HepG2 (cell line): ENCODE measurements around the gene BICDL1. TPM values are rescaled to one million over a fixed set of nuclear protein-coding genes. Genes with fewer than 3 reads are reported as not detected.

Source experiments
- ATAC-seq: fragments of 200-7000 bp; cut with Tn5 transposase; 3 replicates; pipeline ENCODE4 v1.9.1; 2020; ENCODE audit warnings: mild to moderate bottlenecking, moderate library complexity
- BruUV-seq: library from RNA; stranded (reverse); fragments of 400-500 nt; replicated peaks from 2 replicates; lab custom pipeline; 2021; lab: Mats Ljungman, UMichigan
- CTCF ChIA-PET: fragments of 300-600 bp; formaldehyde crosslinking; extraction: SDS; loops from one replicate; lab custom pipeline; 2021; ENCODE audit warnings: low total read pairs, inconsistent platforms, low intra/inter-chr PET ratio; lab: Yijun Ruan, JAX
- POLR2A ChIA-PET: fragments of 350-600 bp; sonication (Branson Sonifier 250); formaldehyde crosslinking; loops from one replicate; lab custom pipeline; 2020; ENCODE audit warnings: antibody characterized with exemption, inconsistent platforms; lab: Yijun Ruan, JAX
- DNase-seq: peaks from one replicate; pipeline ENCODE4 v3.0.0-alpha.2; 2015; ENCODE audit warnings: low spot score
- FAIRE-seq: peaks from 3 replicates; lab custom pipeline; 2011; peaks lifted over from hg19 to GRCh38; lab: Jason Lieb, UNC
- H2AFZ ChIP-seq: one replicate; pipeline ENCODE4 v1.6.1; 2011; ENCODE audit warnings: low read length, inconsistent platforms
- H3K27ac ChIP-seq: fragments of 300-600 bp; 3 replicates; pipeline ENCODE4 v1.8.0; 2011; ENCODE audit warnings: mixed run types, mild to moderate bottlenecking, mixed read lengths, low read length, inconsistent platforms; ENCODE audit not compliant: insufficient read depth; ENCODE audit errors: extremely low read length
- H3K27me3 ChIP-seq, 2 experiments: fragments of 200-600 bp in 1 of 2; 2 replicates in 1 of 2; 3 replicates in 1 of 2; pipeline versions ENCODE4 v1.6.0 to v1.8.0; 2011; ENCODE audit warnings: low read length in 2 of 2, mild to moderate bottlenecking in 2 of 2, moderate library complexity in 2 of 2, inconsistent platforms in 1 of 2; ENCODE audit not compliant: insufficient read depth in 2 of 2, control insufficient read depth in 1 of 2
- H3K36me3 ChIP-seq, 2 experiments: fragments of 200-600 bp in 1 of 2; replicated peaks in 1 of 2; 2 replicates in 1 of 2; 3 replicates in 1 of 2; pipeline versions ENCODE4 v1.5.1 to v1.8.0; 2011; ENCODE audit warnings: low read length in 2 of 2, inconsistent platforms in 1 of 2; ENCODE audit not compliant: insufficient read depth in 2 of 2, control insufficient read depth in 1 of 2
- H3K4me1 ChIP-seq: 2 replicates; pipeline ENCODE4 v1.5.1; 2012; ENCODE audit warnings: low read length, inconsistent platforms; ENCODE audit not compliant: insufficient read depth
- H3K4me2 ChIP-seq: 2 replicates; pipeline ENCODE4 v1.6.0; 2011; ENCODE audit warnings: low read depth, low read length, inconsistent platforms
- H3K4me3 ChIP-seq, 3 experiments: fragments of 200-600 bp in 1 of 3; sonication (generic), shearing (Covaris generic) in 1 of 3; replicated peaks in 1 of 3; 2 replicates each; pipeline ENCODE4 v1.5.1; 2011 to 2016; ENCODE audit warnings: low read length in 3 of 3, inconsistent platforms in 2 of 3, low read depth in 2 of 3, mild to moderate bottlenecking in 2 of 3, control low read depth in 1 of 3, mixed read lengths in 1 of 3; ENCODE audit not compliant: insufficient read depth in 1 of 3
- H3K79me2 ChIP-seq: one replicate; pipeline ENCODE4 v1.6.1; 2011; ENCODE audit warnings: low read length, inconsistent platforms; ENCODE audit not compliant: insufficient read depth
- H3K9ac ChIP-seq: 2 replicates; pipeline ENCODE4 v1.6.0; 2011; ENCODE audit warnings: mild to moderate bottlenecking, low read depth, low read length, inconsistent platforms; ENCODE audit not compliant: insufficient read depth
- H3K9me3 ChIP-seq: 2 replicates; pipeline ENCODE4 v1.5.1; 2012; ENCODE audit warnings: mild to moderate bottlenecking, low read length
- H4K20me1 ChIP-seq: 2 replicates; pipeline ENCODE4 v1.6.0; 2011; ENCODE audit warnings: inconsistent platforms, mild to moderate bottlenecking, low read length, moderate library complexity; ENCODE audit not compliant: insufficient read depth
- BHLHE40 ChIP-seq: IDR thresholded peaks from 2 replicates; pipeline ENCODE4 v1.6.1; 2011; ENCODE audit warnings: low read length, improper control_type of control experiment
- HMG20A ChIP-seq: IDR thresholded peaks from 2 replicates; pipeline ENCODE4 v1.6.1; 2016; ENCODE audit warnings: borderline replicate concordance
- THAP11 ChIP-seq: IDR thresholded peaks from 2 replicates; pipeline ENCODE4 v1.6.1; 2016; ENCODE audit warnings: missing biosample characterization, missing genetic modification reagents
- ZNF143 ChIP-seq: sonication (generic); formaldehyde crosslinking; IDR thresholded peaks from 2 replicates; pipeline ENCODE4 v1.4.0; 2020; ENCODE audit warnings: missing genetic modification reagents
- WGBS: methylation state at CpG from one replicate; pipeline ENCODE4 v1.1.6; 2017; ENCODE audit warnings: low lambda C conversion rate; 5-methylcytosine and 5-hydroxymethylcytosine counted together
- in situ Hi-C: cut with HindIII; loops from 2 replicates; pipeline ENCODE4 v1.10.0; 2017; ENCODE audit warnings: low pct_unique_long_range_greater_than_20kb; ENCODE audit not compliant: extremely low pct_ligation_motif_present
- intact Hi-C: fragments of 100-400 bp; cut with micrococcal nuclease; formaldehyde crosslinking; loops from one replicate; pipeline ENCODE4 v1.10.0; 2022; ENCODE audit not compliant: unreplicated experiment
- polyA plus RNA-seq, 8 experiments: library from polyadenylated mRNA; depleted of rRNA in 3 of 8; stranded (reverse) in 7 of 8; unstranded in 1 of 8; fragments of >200 nt; fragmentation: Illumina TruSeq in 4 of 8; extraction: Trizol in 4 of 8; gene quantifications; 2 replicates each; pipeline versions ENCODE4 v1.2.1 to v1.2.3, GENCODE V29; 2011 to 2016; ENCODE audit warnings: low read depth in 4 of 8, missing spikeins in 1 of 8, mixed read lengths in 1 of 8; ENCODE audit not compliant: insufficient read depth in 1 of 8
- total RNA-seq, 5 experiments: library from RNA; depleted of rRNA; stranded (reverse); fragments of >200 nt; fragmentation: Illumina TruSeq; extraction: Trizol; gene quantifications; 2 replicates each; pipeline ENCODE4 v1.2.3, GENCODE V29; 2016; ENCODE audit warnings: low read depth in 1 of 5
- TF ChIP-seq, protein P1 (sequence below): sonication (generic); formaldehyde crosslinking; conservative IDR thresholded peaks from 2 replicates; pipeline ENCODE4 v1.8.0; 2022; ENCODE audit warnings: missing genetic modification reagents
- TF ChIP-seq, protein P2 (sequence below): sonication (generic); formaldehyde crosslinking; IDR thresholded peaks from 2 replicates; pipeline ENCODE4 v1.5.0; 2020; ENCODE audit warnings: missing genetic modification reagents, mild to moderate bottlenecking, borderline replicate concordance
- TF ChIP-seq, protein P3 (sequence below): sonication (generic); formaldehyde crosslinking; IDR thresholded peaks from 2 replicates; pipeline ENCODE4 v1.8.1; 2022; ENCODE audit warnings: mild to moderate bottlenecking, missing genetic modification reagents
- TF ChIP-seq, protein P4 (sequence below): sonication (generic); formaldehyde crosslinking; IDR thresholded peaks from 2 replicates; pipeline ENCODE4 v1.4.0; 2020; ENCODE audit warnings: missing genetic modification reagents

Gene BICDL1
- total and polyA plus RNA-seq, 2 of the 13 experiments (the other 11 are each of a cell fraction or from before 2014, with no cell fraction given), result 3.6 to 9.7 TPM

DNA sequence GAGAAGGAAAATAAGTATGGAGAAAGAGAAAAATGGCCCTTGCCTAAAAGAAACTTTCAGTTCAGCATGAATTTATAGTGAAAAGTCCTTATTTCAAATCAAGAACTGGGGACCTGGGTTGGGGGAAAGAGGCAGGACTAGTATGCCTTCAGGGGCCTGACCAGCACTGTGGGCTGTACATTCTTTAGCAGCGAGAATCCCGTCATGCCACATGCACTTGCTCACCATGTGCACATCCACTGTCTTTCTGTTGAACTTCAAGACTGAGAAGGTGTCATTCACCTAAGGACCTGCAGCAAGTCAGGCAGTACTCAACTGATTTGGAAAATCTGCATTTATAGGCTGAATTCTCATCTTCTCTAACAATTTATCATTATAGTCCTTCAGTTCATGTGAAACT is 77.3 kb downstream of the BICDL1 start (continued):
- TF ChIP-seq, protein P1, sequence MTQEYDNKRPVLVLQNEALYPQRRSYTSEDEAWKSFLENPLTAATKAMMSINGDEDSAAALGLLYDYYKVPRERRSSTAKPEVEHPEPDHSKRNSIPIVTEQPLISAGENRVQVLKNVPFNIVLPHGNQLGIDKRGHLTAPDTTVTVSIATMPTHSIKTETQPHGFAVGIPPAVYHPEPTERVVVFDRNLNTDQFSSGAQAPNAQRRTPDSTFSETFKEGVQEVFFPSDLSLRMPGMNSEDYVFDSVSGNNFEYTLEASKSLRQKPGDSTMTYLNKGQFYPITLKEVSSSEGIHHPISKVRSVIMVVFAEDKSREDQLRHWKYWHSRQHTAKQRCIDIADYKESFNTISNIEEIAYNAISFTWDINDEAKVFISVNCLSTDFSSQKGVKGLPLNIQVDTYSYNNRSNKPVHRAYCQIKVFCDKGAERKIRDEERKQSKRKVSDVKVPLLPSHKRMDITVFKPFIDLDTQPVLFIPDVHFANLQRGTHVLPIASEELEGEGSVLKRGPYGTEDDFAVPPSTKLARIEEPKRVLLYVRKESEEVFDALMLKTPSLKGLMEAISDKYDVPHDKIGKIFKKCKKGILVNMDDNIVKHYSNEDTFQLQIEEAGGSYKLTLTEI (CRISPR knock-in tag), result no peak
- TF ChIP-seq THAP11 (CRISPR knock-in tag) (no peak), ZNF143 (CRISPR knock-in tag) (no peak)

DNA sequence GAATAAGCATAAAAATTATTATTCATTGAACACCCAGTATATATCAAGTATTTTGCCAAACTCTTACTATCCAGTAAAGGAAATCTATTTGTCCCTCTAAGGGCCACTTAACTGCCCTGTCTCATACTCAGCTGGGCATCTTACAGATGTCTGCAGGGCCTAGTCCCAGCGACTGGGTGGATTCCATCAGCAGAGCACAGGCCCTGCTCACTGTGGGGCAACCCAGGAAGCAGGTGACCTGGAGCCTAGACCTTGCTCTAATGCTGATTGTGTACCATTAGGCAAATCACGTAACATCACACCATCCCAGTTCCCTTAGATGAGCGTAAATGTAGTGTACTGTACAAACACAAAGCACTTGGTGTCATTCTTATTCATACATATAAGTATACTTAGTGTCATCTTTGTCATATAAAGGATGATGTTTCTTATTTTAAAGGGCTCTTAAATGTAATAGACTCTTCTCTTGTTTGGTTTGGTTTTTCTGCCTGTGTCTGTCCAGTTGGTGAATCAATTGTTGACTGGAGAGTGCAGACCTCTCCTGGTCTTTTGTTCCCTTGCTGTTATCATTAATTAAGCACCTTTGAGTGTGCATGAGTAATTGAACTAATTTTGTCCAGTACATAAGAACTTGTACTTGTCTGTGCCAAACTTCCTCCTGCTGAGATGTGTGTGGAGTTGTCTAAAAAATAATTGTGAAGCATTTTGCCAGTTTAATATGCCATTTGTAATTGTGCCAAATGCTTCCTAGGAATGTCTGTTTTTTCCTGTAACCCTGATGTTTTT is 78.2 kb downstream of the BICDL1 start:
- CTCF ChIA-PET, result no interaction called here
- Histone ChIP-seq H2AFZ (no peak overlapping the region), H3K27me3 (no peaks in the 10 kb centered on the region), H3K4me3 (no peak overlapping the region), H3K9me3 (no peaks in the 10 kb centered on the region), H3K27ac (no peak overlapping the region), H4K20me1 (no peaks in the 10 kb centered on the region), H3K4me2 (no peak overlapping the region), H3K9ac (no peak overlapping the region), H3K36me3 (0 out of 5 replicates have a peak, but pooled peaks cover 0 to 2% of the 10 kb centered on the region in 2 experiments), H3K4me1 (peaks cover 45% of the 10 kb centered on the region), H3K79me2 (no peaks in the 10 kb centered on the region)
- TF ChIP-seq, protein P2, sequence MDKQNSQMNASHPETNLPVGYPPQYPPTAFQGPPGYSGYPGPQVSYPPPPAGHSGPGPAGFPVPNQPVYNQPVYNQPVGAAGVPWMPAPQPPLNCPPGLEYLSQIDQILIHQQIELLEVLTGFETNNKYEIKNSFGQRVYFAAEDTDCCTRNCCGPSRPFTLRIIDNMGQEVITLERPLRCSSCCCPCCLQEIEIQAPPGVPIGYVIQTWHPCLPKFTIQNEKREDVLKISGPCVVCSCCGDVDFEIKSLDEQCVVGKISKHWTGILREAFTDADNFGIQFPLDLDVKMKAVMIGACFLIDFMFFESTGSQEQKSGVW (CRISPR knock-in tag), result no peak
- TF ChIP-seq BHLHE40 (no peak), HMG20A (CRISPR knock-in tag) (no peak)
- TF ChIP-seq, protein P3, sequence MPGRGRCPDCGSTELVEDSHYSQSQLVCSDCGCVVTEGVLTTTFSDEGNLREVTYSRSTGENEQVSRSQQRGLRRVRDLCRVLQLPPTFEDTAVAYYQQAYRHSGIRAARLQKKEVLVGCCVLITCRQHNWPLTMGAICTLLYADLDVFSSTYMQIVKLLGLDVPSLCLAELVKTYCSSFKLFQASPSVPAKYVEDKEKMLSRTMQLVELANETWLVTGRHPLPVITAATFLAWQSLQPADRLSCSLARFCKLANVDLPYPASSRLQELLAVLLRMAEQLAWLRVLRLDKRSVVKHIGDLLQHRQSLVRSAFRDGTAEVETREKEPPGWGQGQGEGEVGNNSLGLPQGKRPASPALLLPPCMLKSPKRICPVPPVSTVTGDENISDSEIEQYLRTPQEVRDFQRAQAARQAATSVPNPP (CRISPR knock-in tag), result no peak
- TF ChIP-seq, protein P4, sequence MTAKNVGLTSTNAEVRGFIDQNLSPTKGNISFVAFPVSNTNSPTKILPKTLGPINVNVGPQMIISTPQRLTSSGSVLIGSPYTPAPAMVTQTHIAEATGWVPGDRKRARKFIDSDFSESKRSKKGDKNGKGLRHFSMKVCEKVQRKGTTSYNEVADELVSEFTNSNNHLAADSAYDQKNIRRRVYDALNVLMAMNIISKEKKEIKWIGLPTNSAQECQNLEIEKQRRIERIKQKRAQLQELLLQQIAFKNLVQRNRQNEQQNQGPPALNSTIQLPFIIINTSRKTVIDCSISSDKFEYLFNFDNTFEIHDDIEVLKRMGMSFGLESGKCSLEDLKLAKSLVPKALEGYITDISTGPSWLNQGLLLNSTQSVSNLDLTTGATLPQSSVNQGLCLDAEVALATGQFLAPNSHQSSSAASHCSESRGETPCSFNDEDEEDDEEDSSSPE, result no peak
- ATAC-seq (no peak), DNase-seq (no peak), FAIRE-seq (no peak)
- BruUV-seq, result no TSS peak
- 90% methylated on average over 3 of the region's 3 CpGs for WGBS
- intact Hi-C loops, result no loop called here
- in situ Hi-C loops, result no loop called here
- POLR2A ChIA-PET, result no interaction called here
